Muscle of arm (tissue), 12 donors: ENCODE measurements around the gene ASTN1. TPM values are rescaled to one million over a fixed set of nuclear protein-coding genes. Genes with fewer than 3 reads are reported as not detected.

Source experiments
- DNase-seq: peaks from one replicate; pipeline ENCODE4 v3.0.0-alpha.2; 2013
- polyA plus RNA-seq, 12 donors: library from polyadenylated mRNA; unstranded; fragments of 120-200 nt; gene quantifications; one replicate each; pipeline ENCODE4 v1.2.1, GENCODE V29; 2013; ENCODE audit not compliant: insufficient read length in 12 of 12

The ASTN1 gene
- polyA plus RNA-seq, 12 donors: 4.5 to 8.9 (median 6.2) TPM; not detected in 1

- DNase-seq: no peak
Measured at GRCh38 chr1:176993587-176993986, 170.9 kb downstream of the ASTN1 start.

- DNase-seq: peak; percentile 64
Measured at GRCh38 chr1:176989754-176990153, 174.8 kb downstream of the ASTN1 start.

- DNase-seq: no peak
Measured at GRCh38 chr1:176989023-176989422, 175.5 kb downstream of the ASTN1 start.

GRCh38 chr1:176987016-176987415, 177.5 kb downstream of the ASTN1 start:
- DNase-seq: peak; percentile 56

DNA sequence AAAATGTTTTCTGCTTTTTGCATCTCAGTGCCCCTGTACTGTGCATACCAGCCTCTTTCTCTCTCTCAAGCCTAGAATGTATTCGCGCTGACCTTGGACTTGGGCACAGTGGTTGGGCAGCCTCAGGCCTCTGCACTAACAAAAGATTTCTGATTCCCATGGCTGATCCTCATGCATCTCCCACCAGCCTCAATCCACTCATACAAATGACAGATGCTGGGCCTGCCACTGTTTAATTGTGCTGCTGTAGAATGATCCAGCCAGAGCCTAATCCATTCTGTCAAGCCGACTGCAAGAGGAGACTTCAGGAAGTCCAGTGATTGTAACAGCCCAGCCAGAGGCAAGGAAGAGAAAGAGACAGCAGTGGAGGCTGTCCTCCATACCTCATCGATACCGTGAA, 180.8 kb downstream of the ASTN1 start:
- no peak for DNase-seq

DNA sequence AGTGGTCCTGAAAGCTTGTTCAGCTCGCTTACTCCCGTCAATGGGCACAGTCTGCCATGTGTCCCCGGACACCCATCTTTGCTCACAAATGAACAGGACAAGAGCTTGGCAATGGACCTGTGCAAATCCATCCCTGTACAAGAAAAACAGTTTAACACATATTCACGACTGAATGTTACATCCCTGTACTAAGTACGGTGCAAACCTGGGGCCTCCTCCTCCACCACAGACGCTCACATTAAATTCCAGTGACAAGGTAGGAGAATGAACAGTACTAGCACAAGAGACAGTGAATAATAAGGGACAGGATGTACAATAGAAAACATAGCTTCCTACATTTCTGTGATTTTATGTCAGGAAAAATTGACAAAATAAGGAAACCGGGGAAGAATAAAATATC, 187.7 kb downstream of the ASTN1 start:
- no peak for DNase-seq

GRCh38 chr1:176976225-176976624, 188.3 kb downstream of the ASTN1 start:
- no peak for DNase-seq

DNA sequence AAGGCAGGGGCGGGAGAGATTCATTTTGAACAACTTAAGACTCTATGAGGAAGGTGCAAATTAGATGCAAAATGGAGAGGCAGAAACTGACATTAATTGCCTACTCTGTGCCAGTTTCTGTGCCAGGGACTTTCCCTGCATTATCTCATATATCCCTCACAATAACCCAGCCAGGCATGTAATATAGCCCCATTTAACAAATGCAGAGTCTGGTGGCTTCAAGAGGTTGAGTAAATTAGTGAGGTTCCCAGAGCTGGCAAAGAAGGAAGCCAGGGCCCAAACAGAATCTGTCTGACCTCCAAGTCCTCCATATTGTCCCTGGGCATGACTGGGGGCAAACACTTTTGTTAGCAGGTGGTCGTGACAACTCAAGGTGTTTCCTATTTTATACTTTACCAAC, 199.8 kb downstream of the ASTN1 start:
- DNase-seq: no peak

- no peak for DNase-seq
Measured at GRCh38 chr1:176963181-176963580, 201.3 kb downstream of the ASTN1 start.

GRCh38 chr1:176961678-176962077, 202.8 kb downstream of the ASTN1 start:
- no peak for DNase-seq

- no peak for DNase-seq
Measured at GRCh38 chr1:176959191-176959820, 205.2 kb downstream of the ASTN1 start.

DNA sequence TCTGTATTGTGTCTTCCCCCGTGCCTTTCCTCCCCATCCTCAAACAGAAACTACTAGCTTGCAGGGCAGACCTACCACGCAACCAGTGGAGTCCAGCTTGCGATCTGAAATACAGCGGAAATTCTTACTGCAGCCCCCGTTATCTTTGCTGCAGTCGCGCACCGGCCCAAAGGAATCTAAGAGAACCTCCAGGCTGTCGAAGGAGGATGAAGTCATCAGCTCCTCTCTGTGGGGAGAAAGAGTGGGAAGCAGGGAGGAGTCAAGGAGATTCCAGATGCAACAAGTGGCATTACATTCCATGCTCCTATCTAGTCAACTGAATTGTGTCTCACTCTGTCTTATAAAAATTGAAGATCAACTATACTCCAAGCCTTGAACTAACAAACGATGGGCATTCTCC, 206.9 kb downstream of the ASTN1 start:
- no peak for DNase-seq

- no peak for DNase-seq
Measured at GRCh38 chr1:176954242-176954641, 210.3 kb downstream of the ASTN1 start.

GRCh38 chr1:176950736-176951324, 213.7 kb downstream of the ASTN1 start:
- DNase-seq: no peak

- peak; percentile 8 for DNase-seq
Measured at GRCh38 chr1:176949033-176949662, 215.4 kb downstream of the ASTN1 start.

DNA sequence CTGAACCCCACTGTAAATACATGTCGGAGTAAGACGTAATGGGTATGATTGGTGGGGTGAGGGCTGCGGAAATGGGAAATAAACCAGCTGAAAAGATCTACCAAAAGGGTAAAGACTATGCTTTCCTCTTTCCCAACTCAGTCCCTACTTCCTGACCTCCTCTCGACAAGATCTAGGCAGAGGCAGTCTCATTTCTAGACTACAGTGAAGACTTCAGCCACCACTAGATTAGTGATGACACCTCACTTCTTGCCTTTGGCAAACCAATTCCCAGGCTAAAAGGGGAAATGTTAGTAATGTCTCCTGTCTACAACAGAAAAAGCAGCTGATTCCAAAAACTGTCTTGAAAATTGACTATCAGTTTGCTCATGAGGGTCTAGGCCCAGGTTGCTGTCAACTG, 219.9 kb downstream of the ASTN1 start:
- DNase-seq: no peak

DNA sequence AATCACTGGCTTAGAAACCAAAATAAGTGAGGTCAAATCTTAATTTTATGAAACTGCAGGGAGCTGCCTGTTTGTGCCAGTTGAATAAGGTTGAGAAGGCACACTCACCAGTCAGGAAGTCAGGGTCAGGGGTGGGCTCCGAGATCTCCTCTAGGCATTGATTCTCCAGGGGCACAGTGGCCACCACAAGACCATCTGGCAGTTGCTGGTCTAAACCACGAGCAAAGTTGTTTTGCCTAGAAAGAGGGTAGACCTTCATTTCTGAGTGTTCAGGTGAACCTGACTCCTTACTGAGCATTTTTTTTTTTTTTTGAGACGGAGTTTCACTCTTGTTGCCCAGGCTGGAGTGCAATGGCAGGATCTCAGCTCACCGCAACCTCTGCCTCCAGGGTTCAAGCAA, 220.7 kb downstream of the ASTN1 start:
- DNase-seq: no peak

GRCh38 chr1:176942346-176942745, 222.2 kb downstream of the ASTN1 start:
- no peak for DNase-seq

DNA sequence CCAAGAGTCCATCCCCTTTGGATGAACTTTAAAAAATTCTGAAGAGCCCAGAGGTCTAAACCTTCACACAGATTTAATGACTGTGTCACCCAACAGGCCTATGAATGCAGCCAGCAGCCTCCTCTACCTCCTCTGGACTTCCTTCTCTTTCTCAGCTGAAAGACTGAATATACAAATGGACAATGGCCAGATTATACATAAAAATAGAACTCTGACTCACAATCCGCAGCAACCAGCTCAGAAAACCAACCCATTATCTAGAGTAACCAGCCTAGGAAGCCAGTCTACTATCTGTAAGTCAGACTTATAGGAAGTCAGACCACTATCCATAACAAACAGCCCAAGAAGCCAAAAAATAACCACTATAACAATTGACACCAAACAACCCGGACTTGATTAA, 224.5 kb downstream of the ASTN1 start:
- no peak for DNase-seq

- DNase-seq: no peak
Measured at GRCh38 chr1:176938375-176938774, 226.1 kb downstream of the ASTN1 start.

DNA sequence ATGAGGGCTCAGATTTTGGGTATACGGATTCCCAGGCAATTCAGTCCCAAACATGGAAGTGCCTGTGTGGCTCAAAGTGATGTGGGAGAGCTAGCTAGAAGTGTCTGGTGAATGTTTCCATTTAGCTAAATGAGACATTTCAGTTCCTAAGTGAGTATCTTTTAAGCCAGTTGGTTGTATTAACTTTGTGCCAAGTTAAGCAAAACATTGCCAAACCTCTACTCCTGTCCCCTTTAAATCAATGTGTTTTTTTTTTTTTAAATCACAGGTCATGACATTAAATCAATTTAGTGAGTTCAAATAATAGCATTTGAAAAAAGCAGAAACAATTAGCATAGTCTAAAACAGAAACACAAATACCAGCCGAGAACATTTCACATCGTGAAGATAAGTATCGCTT, 230.1 kb downstream of the ASTN1 start:
- DNase-seq: no peak

DNA sequence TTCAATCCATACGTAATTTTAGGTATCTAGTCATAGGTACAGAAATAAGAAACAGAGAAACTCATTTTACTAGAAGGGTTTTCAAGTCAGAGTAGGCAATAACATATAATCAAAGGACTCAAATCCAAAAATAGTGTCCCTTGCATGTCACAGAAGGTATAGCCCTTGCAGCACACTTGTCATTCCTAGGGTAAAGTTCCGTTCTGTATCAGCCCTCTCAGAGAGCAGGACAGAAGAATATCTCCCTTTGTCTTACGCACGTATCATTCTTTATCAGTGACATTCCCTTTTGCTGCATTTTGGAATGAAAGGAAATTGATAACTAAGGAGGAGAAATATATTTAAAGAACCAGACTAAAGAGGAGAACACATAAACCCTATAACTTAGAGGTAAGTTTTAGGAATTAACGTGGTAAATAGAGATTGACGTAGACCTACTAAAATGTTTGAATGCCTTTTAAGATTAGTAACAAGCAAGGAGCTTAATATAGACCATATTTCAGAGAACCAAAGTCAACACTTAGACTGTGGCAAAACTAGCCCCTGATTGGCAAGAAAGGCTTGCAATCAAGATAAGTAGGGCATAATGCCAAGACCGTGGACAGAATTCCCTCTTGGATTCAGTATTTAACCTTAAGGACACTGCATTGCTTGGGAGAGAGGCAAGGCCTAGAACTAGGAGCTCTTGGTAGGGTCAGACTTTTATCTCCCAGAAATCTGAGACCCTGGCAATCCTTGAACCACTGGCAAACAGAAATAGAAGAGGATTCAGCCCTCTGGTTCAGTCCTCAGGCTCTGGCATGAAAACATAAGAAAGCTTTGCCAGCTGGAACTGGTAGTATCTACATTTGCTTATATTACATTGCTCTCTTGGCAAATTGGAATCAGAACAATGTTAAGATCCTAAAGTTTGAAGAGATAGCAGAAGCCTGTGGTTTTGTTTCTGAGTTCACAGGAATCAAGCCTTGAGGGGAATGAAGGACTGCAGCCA, 232.1 kb downstream of the ASTN1 start:
- no peak for DNase-seq
